GM18517 (cell line): ENCODE results near the gene TMEM200B.
"Not testable (repeated sequence)": the region's sequence is repeated elsewhere in the genome, so short reads cannot be mapped to it uniquely, and the experiment has no call there.

Source experiments
- ATAC-seq: cut with Tn5 transposase; IDR thresholded peaks from one replicate; pipeline ENCODE4 v1.9.1; 2021; ENCODE audit warnings: mild to moderate bottlenecking, moderate library complexity; ENCODE audit not compliant: unreplicated experiment

TMEM200B gene

GRCh38 chr1:29113413-29114117 is 10.1 kb downstream of the TMEM200B start:
- ATAC-seq: no peak

DNA sequence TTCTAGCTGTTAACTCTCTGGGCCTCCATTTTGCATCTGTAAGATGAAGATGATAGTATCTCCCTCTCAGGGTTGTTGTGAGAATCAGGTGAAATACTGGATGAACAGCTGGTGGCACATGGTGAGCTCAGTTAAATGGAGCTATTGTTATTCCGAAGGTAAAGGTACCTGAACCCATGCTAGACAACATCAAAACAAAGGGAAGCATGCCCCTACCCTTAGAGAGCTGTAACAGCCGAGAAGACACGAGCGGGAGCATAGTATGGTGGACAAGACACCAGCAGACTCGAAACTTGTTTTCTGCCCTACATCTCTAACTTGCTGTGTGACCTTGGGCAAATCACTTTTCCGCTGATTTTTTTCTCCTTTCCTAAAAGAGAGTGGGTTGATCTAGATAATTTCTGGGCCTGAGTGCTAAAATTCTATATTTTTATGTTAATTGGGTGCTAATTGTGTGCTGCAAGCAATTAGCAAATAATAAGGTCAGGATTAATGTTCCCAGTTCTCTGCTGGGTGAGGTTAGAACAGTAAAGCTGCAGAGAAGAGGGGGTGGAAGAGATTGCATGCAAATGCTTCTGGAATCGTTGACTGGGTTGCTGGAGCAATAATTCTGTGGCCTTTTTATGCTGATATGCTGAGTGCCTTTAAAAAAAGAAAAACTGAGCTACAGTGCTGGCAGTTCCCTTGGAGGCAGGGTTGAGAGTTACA is 10.8 kb downstream of the TMEM200B start:
- ATAC-seq: no peak

GRCh38 chr1:29108041-29108440 is 15.7 kb downstream of the TMEM200B start:
- ATAC-seq: not testable (repeated sequence)

- ATAC-seq: no peak
Measured at GRCh38 chr1:29105822-29106221, 17.9 kb downstream of the TMEM200B start.

- ATAC-seq: no peak
Measured at GRCh38 chr1:29100487-29100886, 23.2 kb downstream of the TMEM200B start.

GRCh38 chr1:29099286-29099685 is 24.4 kb downstream of the TMEM200B start:
- ATAC-seq: no peak

DNA sequence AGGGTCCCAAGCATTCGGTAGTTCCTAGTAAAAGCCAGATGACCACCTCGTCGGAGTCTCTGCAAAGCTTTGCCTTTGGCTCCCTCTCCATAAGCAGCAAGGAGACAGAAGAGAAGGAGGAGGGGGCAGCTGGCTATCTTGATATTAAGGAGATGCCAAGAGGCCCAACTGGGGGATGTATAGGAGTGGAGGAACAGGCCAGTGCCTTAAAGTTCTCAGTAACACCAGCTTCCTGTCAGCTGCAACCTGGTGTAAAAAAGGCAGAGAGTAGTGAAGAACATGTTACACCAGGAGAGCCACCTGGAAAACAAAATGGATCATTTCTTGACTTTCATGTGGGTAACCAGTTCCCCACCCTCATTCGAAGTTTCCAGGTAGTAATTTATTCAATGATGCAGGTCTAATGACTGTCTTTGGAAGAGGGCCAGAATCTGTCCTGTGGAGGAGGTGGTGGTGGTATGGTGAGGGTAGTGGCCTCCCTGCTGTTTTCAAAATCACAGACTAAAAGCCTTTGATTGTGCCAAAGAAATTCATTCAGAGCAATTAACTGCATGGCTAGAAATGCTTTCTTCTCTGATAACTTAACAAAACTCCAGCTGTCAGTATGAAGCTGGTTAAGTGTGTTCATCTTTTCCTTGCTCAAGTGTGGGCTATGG is 27.3 kb downstream of the TMEM200B start:
- no peak for ATAC-seq

DNA sequence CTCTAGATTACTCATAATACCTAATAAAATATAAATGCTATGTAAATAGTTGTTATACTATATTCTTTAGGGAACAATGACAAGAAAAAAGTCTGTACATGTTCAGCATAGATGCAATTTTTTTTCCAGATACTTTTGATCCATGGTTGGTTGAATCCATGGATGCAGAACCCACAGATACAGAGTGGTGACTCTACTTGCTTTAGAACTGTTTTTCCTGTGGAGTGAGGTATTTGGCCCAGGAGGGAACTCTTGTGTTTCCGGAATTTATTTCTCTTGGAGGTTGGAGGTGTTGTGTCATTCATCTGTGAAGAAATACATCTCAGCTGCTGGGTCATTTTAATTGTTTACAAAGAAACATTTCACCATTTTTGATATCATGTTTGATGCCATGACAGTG is 28.7 kb downstream of the TMEM200B start:
- no peak for ATAC-seq

DNA sequence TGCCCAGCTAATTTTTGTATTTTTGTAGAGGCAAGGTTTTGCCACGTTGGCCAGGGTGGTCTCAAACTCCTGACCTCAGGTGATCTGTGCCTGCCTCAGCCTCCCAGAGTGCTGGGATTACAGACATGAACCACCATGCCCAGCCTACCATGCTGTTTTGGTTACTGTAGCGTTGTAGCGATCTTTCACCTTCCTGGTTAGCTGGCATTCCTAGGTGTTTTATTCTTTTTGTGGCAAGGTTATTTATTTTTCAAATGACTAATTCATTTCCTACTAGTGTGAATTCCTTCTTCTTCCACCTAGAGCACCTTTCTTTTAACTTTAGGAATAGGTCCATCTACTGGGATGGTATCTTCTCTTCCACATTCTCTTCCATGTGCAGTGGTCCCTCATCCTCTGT is 29.3 kb downstream of the TMEM200B start:
- no peak for ATAC-seq

- ATAC-seq: not testable (repeated sequence)
Measured at GRCh38 chr1:29092704-29093103, 31.0 kb downstream of the TMEM200B start.

DNA sequence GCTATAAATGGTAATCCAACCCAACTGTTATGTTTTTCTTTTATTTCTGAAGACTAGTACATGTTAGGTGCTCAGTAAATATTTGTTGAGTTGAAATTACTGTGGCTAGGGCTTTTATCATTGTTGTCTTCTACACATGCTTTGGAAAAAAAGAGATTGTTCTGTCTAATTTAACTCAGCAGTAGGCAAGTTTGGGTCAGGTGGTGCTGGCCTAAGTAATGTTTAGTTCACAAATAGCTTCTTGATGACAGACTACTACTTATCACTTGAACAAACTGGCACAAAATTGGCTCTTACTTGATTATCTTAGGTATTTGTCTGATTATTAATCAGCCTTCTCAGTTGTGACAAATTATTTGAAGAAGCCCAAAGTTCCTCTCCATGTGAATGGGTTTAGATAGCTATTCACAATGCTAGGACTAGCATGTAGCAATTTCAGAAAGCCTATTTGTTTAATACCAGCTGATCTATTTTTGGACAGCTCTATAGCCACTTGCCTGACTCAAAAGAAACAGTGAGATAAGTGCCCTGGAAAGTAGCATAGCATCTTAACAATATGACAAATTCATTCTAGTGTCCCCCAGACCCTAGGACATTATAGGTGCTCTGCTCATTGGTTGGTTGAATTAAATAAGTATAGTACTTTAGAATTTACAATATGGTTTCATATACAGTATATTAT is 32.6 kb downstream of the TMEM200B start:
- no peak for ATAC-seq

GRCh38 chr1:29084196-29084521 is 39.5 kb downstream of the TMEM200B start:
- ATAC-seq: no peak

- ATAC-seq: no peak
Measured at GRCh38 chr1:29083317-29084195, 40.1 kb downstream of the TMEM200B start.

GRCh38 chr1:29082519-29082918 is 41.2 kb downstream of the TMEM200B start:
- ATAC-seq: no peak

- ATAC-seq: no peak
Measured at GRCh38 chr1:29081201-29081600, 42.5 kb downstream of the TMEM200B start.

DNA sequence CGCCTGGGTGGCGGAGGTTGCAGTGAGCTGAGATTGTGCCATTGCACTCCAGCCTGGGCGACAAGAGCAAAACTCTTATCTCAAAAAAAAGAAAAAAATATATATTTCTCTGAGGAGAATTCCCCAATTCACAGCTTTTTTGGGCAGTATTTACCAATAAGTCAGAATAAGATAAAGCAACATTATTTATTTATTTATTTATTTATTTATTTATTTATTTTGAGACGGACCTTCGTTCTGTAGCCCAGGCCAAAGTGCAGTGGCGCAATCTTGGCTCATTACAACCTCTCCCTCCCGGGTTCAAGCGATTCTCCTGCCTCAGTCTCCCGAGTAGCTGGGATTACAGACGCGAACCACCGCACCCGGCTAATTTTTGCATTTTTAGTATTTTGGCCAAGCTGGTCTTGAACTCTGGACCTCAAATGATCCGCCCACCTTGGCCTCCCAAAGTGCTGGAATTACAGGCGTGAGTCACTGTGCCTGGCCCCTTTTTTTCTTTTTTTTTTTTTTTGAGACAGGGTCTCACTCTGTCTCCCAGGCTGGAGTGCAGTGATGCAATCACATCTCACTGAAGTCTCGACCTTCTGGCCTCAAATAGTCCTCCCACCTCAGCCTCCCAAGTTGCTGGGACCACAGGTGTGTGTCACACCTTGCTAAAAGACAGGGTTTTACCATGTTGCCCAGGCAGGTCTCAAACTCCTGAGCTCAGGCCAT is 43.6 kb downstream of the TMEM200B start:
- ATAC-seq: not testable (repeated sequence)

DNA sequence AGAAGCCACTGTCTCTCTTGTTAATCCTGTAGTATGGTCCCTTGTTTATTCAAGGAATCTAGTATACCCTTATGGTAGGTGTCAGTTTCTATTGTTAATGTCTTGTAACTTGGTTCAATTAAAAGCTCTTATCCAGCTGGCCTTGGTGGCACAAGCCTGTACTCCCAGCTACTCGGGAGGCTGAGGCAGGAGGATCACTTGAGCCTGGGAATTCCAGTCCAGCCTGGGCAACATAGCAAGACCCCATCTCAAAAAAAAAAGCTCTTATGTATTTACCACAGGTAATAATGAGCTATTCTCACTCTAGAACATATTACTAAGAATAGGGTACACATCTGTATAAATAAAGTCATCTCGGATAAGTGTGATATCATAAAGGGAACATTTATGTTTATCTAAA is 46.5 kb downstream of the TMEM200B start:
- no peak for ATAC-seq
